A549 treated with AZD9567 at 1 μM for 4 hours (cell line): ENCODE measurements around the gene KAT7. TPM values are rescaled to one million over a fixed set of nuclear protein-coding genes. Genes with fewer than 3 reads are reported as not detected.

Experiments used
- total RNA-seq: library from RNA; stranded (reverse); fragments of 200-300 nt; extraction: Qiagen RNA extraction; gene quantifications from 5 replicates; pipeline ENCODE4 v1.2.3, GENCODE V29; 2022; ENCODE audit not compliant: insufficient read depth

The KAT7 gene
- total RNA-seq: 27.9 to 31.7 TPM (median 29.4 TPM) in 5 replicates

DNA sequence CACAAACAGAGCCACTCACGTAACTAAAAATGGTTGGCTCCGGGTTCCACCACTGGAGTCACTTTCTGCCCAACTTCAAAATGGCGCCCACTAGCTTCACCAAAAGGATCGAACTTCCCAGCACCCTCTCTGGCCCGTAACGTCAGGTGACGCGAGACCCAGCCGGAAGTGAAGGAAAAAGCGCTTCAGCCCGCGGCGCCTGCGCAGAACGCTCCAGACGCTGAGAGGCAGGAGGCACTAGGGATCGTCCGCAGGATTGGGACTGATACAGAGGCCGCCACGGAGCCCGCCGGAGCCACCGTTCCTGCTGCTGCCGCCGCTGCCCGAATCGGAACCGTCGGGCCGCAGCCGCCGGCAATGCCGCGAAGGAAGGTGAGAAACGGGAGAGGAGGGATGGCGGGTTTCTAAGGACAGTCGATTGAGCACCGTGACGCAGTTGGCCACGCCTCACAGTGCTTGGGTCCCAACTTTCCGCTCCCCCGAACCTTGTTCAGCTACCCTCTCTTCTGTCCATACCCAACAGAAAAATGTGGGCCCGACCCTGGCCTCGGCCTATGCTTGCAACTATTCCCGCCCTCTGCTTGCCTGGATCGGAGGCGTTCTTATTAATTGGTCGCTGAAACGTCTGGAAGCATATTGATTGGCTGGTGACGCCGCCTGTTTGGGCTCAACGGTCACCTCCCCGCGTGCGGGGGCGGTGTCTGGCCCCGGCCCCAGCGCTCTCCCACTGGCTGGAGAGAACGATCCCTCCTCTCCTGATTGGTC is at the start of gene KAT7:
KAT7 (plus strand) TSS at position 204 of the 765 bp plus-strand sequence; CDS start at position 358, 154 bp downstream.

DNA sequence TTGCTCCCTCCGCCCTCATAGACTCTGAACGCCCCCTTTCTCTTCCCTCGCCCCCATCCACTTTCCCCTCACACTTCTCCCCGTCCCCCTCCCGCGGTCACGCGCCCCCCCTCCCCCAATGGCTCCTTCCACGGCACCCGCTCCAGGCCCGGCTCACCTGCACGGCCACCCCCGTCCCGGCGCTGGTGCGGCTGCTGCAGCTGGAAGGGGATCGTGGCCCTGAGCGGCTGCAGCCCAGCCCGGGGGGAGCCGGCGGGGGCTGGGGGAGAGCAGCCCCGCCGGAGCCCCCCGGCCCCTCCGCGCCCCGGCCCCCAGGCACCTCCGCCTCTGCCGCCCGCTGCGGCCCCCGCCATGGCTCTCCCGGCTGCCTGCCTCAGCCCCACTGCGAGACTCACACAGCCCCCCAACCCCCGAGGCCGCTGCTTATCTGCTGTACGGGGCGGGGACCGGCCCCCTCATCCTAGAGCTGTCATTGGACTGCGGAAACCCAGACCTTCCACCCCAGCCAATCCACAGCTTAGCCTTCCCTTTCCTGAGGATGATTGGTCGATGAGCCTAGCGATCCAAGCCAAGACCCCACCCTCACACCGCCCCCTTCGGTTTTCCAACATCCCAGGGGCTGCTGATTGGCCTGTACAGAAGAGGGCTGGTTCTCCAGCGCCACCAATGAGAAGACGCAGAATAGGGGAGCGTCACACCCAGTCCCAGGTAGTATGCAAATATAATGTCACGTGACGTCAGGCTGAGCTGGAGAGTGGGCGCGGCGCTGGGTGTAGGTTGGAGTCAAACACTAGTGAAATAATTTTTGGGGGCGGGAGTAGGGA is 24.5 kb upstream of the KAT7 start, which contains the start of gene FAM117A:
FAM117A (minus strand) TSS at position 397 of the 824 bp plus-strand sequence; CDS start at position 353, 44 bp downstream.

DNA sequence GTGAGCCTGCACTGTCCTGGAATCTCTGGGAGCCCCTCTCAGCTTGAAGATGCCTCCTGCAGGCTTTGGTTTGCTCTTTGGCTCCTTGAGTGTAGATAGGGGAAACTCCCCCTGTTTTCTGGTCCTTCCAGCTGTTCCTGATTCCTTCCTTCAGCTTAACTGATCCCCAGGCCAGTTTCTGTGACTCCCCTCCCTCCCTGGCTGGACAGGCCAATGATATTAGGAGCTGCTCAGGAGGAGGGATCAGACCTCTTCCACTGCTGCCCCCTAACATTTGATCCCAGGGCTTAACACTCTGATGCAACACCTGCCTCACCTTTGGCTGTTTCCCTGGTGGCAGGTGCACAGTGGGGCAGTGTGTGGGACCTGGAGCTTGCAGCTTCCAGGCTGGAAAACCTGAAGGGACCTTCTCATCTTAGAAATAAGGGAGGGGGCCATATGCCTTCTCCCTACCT is 59.6 kb downstream of the KAT7 start, which contains the start of gene TAC4:
TAC4 (minus strand) TSS at position 51 of the 455 bp plus-strand sequence. CDS start 52 bp downstream, outside the sequence.

Other genes with a start within 250 kb of the KAT7 start
- 0.51 to 0.65 TPM (median 0.56 TPM) in 4 of 5 replicates, not detected in the other for gene NXPH3, start 212.8 kb upstream of the KAT7 start, total RNA-seq
- gene SPOP, start 110.6 kb upstream of the KAT7 start, total RNA-seq: 34.7 to 37.0 TPM (median 35.6 TPM) in 5 replicates
- 55.2 to 95.3 TPM (median 89.3 TPM) in 5 replicates for gene SLC35B1, start 80.7 kb upstream of the KAT7 start, total RNA-seq
- 1.1 to 1.5 TPM (median 1.2 TPM) in 4 of 5 replicates, not detected in the other for gene FAM117A, start 24.6 kb upstream of the KAT7 start, total RNA-seq
- not detected in 5 replicates for gene TAC4, start 59.4 kb downstream of the KAT7 start, total RNA-seq
- 2.1 to 2.5 TPM (median 2.4 TPM) in 5 replicates for gene DLX4, start 180.5 kb downstream of the KAT7 start, total RNA-seq
- 0.07 to 0.16 TPM (median 0.14 TPM) in 4 of 5 replicates, not detected in the other for gene DLX3, start 206.5 kb downstream of the KAT7 start, total RNA-seq